Measurements from ENCODE around the gene NBAS. TPM values are rescaled to one million over a fixed set of nuclear protein-coding genes. Genes with fewer than 3 reads are reported as not detected.

Gene NBAS
- total RNA-seq, 4 donors from 2014 or later: 22.8 to 32.0 (median 23.7) TPM

DNA sequence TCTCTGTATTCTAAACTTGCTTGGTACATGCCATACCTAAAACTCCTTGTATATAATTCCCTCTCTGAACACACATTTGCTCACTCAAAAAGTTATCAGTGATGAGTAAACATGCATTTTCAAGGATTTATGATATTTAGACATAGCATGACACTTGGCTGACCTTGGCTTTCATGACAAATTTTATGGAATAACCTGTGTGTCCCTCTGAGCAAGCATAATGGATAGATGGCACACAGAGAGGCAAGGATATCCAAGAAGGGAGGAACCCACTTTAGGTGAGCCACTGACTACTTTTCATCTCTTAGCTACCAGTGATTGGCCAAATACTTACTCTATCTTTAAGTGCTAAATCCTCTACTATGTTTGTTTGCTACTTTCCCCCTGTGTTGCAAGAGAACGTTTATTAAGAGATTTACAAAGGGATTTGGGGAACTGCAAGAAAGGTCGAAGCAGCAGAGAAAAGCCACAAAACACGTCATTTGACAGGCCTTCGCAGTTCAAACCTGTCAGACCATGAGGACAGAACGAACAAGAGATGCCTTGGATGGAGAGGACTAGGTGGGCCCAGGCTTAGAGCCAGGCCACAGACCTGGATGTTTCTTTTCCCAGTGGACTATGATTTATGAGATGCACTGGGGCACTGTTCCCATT lies 379.9 kb downstream of the NBAS start:
- TF ChIP-seq POLR2A (IDR thresholded peaks at IDR 0.05): no peak
- TF ChIP-seq, protein P1, sequence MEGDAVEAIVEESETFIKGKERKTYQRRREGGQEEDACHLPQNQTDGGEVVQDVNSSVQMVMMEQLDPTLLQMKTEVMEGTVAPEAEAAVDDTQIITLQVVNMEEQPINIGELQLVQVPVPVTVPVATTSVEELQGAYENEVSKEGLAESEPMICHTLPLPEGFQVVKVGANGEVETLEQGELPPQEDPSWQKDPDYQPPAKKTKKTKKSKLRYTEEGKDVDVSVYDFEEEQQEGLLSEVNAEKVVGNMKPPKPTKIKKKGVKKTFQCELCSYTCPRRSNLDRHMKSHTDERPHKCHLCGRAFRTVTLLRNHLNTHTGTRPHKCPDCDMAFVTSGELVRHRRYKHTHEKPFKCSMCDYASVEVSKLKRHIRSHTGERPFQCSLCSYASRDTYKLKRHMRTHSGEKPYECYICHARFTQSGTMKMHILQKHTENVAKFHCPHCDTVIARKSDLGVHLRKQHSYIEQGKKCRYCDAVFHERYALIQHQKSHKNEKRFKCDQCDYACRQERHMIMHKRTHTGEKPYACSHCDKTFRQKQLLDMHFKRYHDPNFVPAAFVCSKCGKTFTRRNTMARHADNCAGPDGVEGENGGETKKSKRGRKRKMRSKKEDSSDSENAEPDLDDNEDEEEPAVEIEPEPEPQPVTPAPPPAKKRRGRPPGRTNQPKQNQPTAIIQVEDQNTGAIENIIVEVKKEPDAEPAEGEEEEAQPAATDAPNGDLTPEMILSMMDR (IDR thresholded peaks at IDR 0.05): no peak
- Histone ChIP-seq H3K36me3 (peaks cover 0 to 42% (median 0%) of the 10 kb centered on the region in 3 donors), H3K4me1 (no peaks in the 10 kb centered on the region), H3K9me3 (no peaks in the 10 kb centered on the region), H3K4me3 (no peak overlapping the region), H3K27me3 (no peaks in the 10 kb centered on the region), H3K27ac (no peak overlapping the region)
- intact Hi-C loops (cut with DNase I): no loop called here
- 64 to 70% methylated on average over 5 of the region's 5 CpGs for WGBS, 2 donors
- DNase-seq: no peak

DNA sequence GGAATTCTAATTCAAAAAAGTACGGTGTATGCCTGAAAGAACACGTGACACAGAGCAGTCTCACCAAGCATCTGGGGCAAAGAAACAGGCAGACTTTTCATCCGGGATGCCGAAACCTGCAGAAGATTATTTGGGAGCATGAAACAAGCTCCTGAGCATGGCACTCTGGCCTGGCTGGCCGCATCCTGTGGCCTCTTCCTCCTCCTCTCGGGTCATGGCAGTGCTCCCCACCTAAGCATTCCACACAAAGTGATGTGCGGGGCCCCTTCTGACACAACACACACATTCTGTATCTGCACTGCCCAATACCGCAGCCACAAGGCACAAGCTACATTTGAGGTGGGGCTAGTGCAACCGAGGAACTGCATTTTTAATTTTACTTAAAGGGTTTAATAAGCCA lies 380.8 kb downstream of the NBAS start:
- H3K9me3 ChIP-seq: no peaks in the 10 kb centered on the region
- H3K4me1 ChIP-seq: no peaks in the 10 kb centered on the region
- H3K4me3 ChIP-seq: no peak overlapping the region
- 92 to 93% methylated on average over 9 of the region's 9 CpGs for WGBS, 2 donors
- H3K27ac ChIP-seq: no peak overlapping the region
- peaks cover 0 to 39% (median 0%) of the 10 kb centered on the region in 3 donors for H3K36me3 ChIP-seq
- no peaks in the 10 kb centered on the region for H3K27me3 ChIP-seq
- no peak for DNase-seq
- TF ChIP-seq, protein P1 (IDR thresholded peaks at IDR 0.05): no peak
- no peak for TF ChIP-seq POLR2A (IDR thresholded peaks at IDR 0.05)
- intact Hi-C loops (cut with DNase I): no loop called here

DNA sequence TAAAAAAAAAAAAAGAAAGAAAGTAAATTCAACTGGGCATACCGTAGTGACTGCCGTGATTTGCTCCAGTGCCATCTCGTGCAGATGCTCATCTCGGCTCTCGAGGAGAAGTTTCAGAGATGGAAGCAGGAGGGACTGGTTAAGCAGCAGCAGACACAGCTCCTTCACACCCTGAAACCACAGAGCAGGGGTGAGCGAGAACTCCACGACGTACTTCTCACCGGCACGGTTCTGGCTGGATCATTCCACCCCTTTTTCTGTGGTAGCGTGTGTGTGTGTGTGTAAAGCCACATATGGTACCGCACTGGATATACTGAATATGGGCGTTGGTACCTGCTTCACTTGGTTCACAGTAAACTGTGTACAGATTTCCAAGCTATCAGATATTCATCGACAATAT lies 382.2 kb downstream of the NBAS start:
- Histone ChIP-seq H3K4me3 (no peak overlapping the region), H3K36me3 (peaks cover 0 to 27% (median 0%) of the 10 kb centered on the region in 3 donors), H3K27me3 (no peaks in the 10 kb centered on the region), H3K4me1 (no peaks in the 10 kb centered on the region), H3K9me3 (no peaks in the 10 kb centered on the region), H3K27ac (no peak overlapping the region)
- DNase-seq: no peak
- 83 to 92% methylated on average over 14 of the region's 14 CpGs for WGBS, 2 donors
- TF ChIP-seq, protein P1 (IDR thresholded peaks at IDR 0.05): no peak
- no peak for TF ChIP-seq POLR2A (IDR thresholded peaks at IDR 0.05)
- intact Hi-C loops (cut with DNase I): no loop called here

DNA sequence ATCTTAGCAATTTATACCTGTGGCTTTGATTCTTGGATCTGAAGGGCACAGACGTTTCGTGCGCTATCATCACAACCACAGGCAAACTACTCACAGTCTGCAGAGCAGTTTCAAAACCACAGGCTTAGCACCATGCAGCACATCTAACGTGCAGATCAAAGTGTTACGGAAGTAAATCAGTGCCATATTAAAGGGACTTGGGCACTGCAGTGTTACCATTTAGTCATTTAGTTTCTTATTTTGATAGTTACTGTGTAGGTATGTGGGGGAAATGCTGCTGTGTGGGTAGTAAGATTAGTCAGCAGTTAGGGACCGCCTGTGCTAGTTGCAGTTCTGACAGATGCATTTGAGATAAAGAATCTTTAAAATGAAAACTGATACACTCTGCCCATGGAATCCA lies 384.0 kb downstream of the NBAS start:
- intact Hi-C loops (cut with DNase I): no loop called here
- Histone ChIP-seq H3K9me3 (no peaks in the 10 kb centered on the region), H3K36me3 (peaks cover 0 to 23% (median 0%) of the 10 kb centered on the region in 3 donors), H3K4me3 (no peak overlapping the region), H3K27me3 (no peaks in the 10 kb centered on the region), H3K4me1 (no peaks in the 10 kb centered on the region), H3K27ac (no peak overlapping the region)
- DNase-seq: no peak
- 71 to 88% methylated on average over 6 of the region's 6 CpGs for WGBS, 2 donors
- TF ChIP-seq, protein P1 (IDR thresholded peaks at IDR 0.05): no peak
- no peak for TF ChIP-seq POLR2A (IDR thresholded peaks at IDR 0.05)

DNA sequence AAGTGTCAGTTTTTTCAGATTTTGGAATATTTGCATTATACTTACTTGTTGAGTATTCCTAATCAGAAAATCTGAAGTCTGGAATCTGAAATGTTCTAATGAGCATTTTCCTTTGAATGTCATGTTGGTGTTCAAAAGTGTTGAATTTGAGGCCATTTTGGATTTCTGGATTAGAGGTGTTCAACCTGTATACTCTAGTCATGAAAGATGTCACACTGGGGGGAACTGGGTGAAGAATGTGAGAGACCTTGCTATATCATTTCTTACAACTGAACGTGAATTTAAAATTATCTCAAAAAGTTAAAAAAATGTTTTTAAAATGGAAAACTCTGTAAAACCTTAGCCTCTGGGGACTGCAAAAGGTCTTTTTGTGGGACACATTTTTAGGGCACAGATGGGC lies 384.5 kb downstream of the NBAS start:
- intact Hi-C loops (cut with DNase I): no loop called here
- Histone ChIP-seq H3K27me3 (no peaks in the 10 kb centered on the region), H3K4me1 (no peaks in the 10 kb centered on the region)

More for the DNA sequence above, 384.5 kb downstream of the NBAS start:
- no peak overlapping the region for H3K4me3 ChIP-seq
- H3K27ac ChIP-seq: no peak overlapping the region
- H3K9me3 ChIP-seq: no peaks in the 10 kb centered on the region
- no peak for DNase-seq
- TF ChIP-seq, protein P1 (IDR thresholded peaks at IDR 0.05): no peak
- TF ChIP-seq POLR2A (IDR thresholded peaks at IDR 0.05): no peak
- peaks cover 0 to 23% (median 0%) of the 10 kb centered on the region in 3 donors for H3K36me3 ChIP-seq
- WGBS, 2 donors: 89 to 94% methylated on average over 1 of the region's 1 CpG

All from esophagus squamous epithelium (tissue), 5 donors.